Testis (tissue), 2 donors: ENCODE measurements around the gene TMEM117.

Experiments
- CTCF ChIP-seq, 3 experiments: fragments of 450-650 bp in 2 of 3; fragments of 200-600 bp in 1 of 3; sonication (generic) in 1 of 3; IDR thresholded peaks; one replicate each; pipeline ENCODE4 v1.5.1; 2016 to 2019; ENCODE audit warnings: antibody characterized with exemption in 3 of 3, mild to moderate bottlenecking in 2 of 3, moderate library complexity in 1 of 3
- POLR2A ChIP-seq: fragments of 450-650 bp; IDR thresholded peaks from one replicate; pipeline ENCODE4 v1.6.1; 2017; ENCODE audit warnings: antibody characterized with exemption, mild to moderate bottlenecking, moderate library complexity

GRCh38 chr12:44336577-44336976 lies 500.7 kb downstream of the TMEM117 start:
- TF ChIP-seq CTCF (IDR thresholded peaks at IDR 0.05) = no peak
- TF ChIP-seq POLR2A = no peak
